GM19099 (cell line): Measurements from ENCODE around the gene SIRT5.

Source experiments
- POLR2A ChIP-seq: IDR thresholded peaks from 3 replicates; pipeline ENCODE4 v1.6.1; 2011; ENCODE audit warnings: low read depth; ENCODE audit not compliant: insufficient read length; ENCODE audit errors: extremely low read depth

Gene SIRT5

GRCh38 chr6:13572240-13572639 lies 2.2 kb upstream of the SIRT5 start:
- TF ChIP-seq POLR2A = no peak

DNA sequence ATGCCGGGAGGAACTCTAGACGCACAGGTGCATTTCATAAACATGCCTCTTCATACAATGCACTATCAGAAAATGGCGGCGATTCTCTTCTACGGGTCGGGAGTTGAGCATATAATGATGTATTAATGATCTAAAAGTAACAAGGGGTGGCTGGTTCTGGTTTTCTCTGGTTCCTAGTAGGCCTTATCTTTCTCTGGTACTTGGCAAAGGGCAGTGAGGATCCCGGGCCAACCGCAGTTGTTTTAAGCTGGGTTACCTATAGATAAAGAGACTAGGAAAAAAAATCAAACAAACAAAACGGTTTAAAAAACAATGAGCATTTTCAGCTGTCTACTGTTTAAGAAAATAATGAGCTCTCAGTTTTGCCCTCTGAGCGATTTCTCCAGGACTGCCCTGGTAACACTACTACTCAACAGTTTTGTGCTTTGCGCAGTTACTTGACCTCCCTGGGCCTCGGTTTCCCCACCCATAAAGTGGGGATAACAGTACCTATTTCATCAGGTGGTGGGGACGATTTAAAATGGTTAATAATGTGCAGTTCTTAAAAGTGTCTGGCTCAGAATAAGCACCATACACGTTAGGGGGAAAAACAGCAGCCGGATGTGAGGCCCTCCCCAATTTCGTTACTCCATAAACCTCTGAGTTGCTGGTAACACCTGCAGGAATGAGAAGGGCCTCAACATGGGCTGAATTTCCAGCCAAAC lies 1.3 kb upstream of the SIRT5 start:
- TF ChIP-seq POLR2A = no peak

- no peak for TF ChIP-seq POLR2A
Observed at GRCh38 chr6:13573669-13574110, 711 bp upstream of the SIRT5 start.

DNA sequence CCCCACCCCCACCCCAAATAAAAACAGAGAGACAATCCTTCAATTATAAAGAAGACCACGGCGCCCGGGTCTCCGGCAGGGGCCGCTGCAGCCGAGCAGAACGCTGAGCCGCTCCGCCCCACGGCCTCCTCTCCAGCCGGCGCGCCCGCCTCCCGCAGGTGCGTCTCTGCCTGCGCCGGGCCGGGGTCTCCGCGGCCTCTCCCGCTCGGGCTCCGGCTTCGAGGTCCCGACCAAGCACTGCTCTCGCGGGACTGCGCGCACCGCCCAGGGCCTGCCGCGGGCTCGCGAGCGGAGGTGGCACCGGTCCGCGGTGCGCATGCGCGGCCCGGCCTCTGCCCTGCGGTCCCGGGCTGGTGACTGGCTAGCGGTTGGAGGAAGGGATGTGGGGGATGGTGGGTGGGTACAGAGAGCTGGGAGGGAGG lies 241 bp upstream of the SIRT5 start:
- TF ChIP-seq POLR2A = peak; percentile 71

DNA sequence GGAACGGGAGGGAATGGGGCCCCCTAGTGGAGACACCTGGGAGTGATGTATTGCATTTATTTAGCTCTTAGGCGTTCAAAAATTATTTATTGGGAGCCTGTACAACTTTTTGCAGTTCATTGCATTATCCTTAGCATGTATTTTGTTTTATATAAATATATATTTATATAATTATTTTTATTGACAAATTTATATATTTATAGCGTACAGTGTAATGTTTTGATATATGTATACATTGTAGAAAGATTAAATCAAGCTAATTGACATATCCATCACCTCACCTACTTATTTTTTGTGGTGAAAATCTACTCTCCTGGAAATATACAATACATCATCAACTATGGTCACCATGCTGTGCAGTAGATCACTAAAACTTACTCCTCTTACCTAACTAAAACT lies 975 bp downstream of the SIRT5 start:
- no peak for TF ChIP-seq POLR2A

GRCh38 chr6:13576017-13576416 lies 1.6 kb downstream of the SIRT5 start:
- no peak for TF ChIP-seq POLR2A

- TF ChIP-seq POLR2A = no peak
Observed at GRCh38 chr6:13577926-13578325, 3.5 kb downstream of the SIRT5 start.

- no peak for TF ChIP-seq POLR2A
Observed at GRCh38 chr6:13579911-13580310, 5.5 kb downstream of the SIRT5 start.

- no peak for TF ChIP-seq POLR2A
Observed at GRCh38 chr6:13581700-13582229, 7.4 kb downstream of the SIRT5 start.

DNA sequence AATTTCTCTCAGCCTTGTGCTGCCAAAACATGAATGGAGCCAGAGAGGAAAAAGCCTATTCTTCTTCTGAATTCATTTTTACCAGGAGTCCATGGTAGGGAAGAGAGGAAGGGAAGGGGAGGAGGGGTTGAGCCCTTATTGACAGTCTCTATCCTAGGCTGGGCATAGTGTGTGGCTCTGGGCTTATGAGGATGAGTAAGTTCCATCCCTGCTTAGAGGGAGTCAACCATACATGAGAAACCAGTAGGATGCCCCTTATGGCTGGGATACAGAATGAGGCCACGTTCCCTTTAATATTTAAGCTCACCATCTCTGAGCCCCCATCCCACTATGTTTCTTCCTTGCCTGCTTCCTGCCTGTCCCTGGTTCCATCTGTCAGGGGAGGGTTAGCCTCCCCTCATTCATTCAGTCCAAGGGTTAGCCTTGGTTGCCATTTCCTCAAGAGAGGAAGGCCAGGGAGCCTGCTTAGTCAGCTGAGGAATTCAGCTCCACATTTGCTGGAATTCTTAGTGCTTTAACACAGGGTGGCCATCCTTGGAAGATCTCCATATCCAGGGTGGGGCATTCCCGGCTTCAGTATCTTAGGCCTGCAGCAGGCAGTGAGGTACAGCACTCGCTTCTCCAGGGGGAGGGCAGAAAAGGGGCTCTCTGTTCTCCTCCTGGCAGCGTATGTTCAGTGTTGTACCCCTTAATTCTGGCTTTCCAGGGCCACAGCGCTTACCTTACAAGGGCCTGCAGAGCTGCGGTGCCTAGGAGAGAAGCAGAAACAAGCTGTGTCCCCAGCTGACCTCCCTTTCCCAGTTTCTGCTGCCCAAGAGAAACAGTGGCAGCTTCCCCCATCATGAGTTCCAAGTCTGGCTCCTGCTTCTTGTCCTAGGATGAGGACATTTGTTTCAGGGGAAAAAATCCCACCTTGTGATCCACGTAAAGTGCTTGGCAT lies 12.5 kb downstream of the SIRT5 start:
- TF ChIP-seq POLR2A = no peak

DNA sequence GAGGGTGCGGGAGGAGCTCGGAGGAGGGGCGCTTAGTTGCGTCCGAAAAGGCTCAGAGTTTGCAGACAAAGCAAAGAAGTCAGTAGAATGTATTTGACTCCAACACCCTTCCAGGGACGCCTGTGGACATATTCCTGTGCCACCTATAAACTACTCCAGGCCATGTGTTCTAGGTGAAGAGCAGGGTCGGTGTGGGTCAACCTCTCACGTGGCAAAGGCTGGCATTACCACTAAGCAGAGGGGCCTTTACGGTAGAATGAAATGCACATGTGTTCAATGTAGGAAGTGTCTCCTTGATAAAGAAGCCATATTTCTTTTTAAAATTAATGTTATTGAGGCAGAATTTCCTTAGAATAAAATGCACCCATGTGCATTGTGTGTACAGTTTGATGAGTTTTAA lies 15.4 kb downstream of the SIRT5 start:
- TF ChIP-seq POLR2A = no peak

GRCh38 chr6:13590574-13591153 lies 16.3 kb downstream of the SIRT5 start:
- TF ChIP-seq POLR2A = no peak

DNA sequence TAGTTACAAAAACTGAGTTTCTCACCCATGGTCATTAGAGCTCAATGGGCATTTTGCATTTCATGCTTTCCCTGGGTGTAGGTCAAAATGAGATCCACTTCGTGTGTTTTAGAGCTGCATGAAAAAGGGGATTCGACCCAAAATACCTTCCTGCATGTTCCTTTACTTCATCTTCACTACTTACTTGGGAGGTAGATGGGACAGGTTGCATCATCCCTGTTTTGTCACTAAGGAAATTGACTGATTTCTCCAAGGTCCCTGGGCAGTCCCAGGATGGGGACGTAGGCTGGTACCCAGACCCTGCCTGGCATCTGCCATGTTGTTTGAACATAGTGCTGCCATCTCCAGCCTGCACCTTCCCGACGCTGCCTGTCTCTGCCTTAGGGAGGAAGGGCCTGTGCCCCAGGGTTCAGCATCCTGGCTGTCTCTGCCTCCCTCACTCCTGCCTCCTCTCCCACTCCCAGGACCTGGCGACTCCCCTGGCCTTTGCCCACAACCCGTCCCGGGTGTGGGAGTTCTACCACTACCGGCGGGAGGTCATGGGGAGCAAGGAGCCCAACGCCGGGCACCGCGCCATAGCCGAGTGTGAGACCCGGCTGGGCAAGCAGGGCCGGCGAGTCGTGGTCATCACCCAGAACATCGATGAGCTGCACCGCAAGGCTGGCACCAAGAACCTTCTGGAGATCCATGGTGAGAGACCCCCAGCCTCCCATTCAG lies 17.0 kb downstream of the SIRT5 start:
- TF ChIP-seq POLR2A = no peak

- no peak for TF ChIP-seq POLR2A
Observed at GRCh38 chr6:13593103-13593502, 18.7 kb downstream of the SIRT5 start.

DNA sequence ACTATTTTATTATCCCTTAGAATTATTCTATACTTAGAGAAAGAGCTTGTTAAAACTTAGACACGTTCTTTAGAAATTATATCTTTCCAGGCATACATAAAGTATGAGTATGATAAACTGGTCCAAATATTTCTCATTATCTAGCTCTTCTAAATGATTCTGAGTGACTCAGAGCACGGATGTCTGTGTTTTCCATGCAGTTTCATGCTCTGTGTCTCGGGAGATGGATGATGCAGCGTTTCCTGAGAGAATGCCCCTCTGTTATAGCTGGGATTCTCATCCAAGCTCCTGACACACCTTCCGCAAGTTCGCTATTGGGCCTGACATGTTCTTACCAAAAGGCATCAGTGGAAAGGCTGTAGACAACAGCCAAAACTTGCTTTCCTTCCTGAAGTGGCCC lies 19.3 kb downstream of the SIRT5 start:
- no peak for TF ChIP-seq POLR2A
